A549 (cell line): Measurements from ENCODE around the gene ABLIM3.

Experiments
- EP300 ChIP-seq, 2 experiments: fragments of >200 bp; sonication (Bioruptor Twin); formaldehyde crosslinking; IDR thresholded peaks; 2 replicates in 1 of 2; 3 replicates in 1 of 2; pipeline ENCODE4 v1.6.1; 2016 to 2017
- ESRRA ChIP-seq: fragments of 150-350 bp; IDR thresholded peaks from 2 replicates; pipeline ENCODE4 v1.6.1; 2014; ENCODE audit warnings: mild to moderate bottlenecking, low read length, borderline replicate concordance
- HMGXB4 ChIP-seq: fragments of 250-450 bp; sonication (Bioruptor Pico); IDR thresholded peaks from 2 replicates; pipeline ENCODE4 v1.5.0; 2021; ENCODE audit warnings: mild to moderate bottlenecking, moderate library complexity, borderline replicate concordance
- HOXA7 ChIP-seq: fragments of 250-450 bp; sonication (Bioruptor Pico); IDR thresholded peaks from 2 replicates; pipeline ENCODE4 v1.5.0; 2020; ENCODE audit warnings: mild to moderate bottlenecking, moderate library complexity
- KDM5A ChIP-seq: fragments of 200-600 bp; sonication (generic); IDR thresholded peaks from 2 replicates; pipeline ENCODE4 v1.6.1; 2016; ENCODE audit warnings: antibody characterized with exemption, mild to moderate bottlenecking
- MAX ChIP-seq: IDR thresholded peaks from 2 replicates; pipeline ENCODE4 v1.6.1; 2012
- MAZ ChIP-seq: fragments of 150-350 bp; IDR thresholded peaks from 2 replicates; pipeline ENCODE4 v1.6.1; 2014; ENCODE audit warnings: antibody characterized with exemption, low read depth, low read length, borderline replicate concordance
- MYC ChIP-seq: IDR thresholded peaks from 2 replicates; pipeline ENCODE4 v1.6.1; 2012; ENCODE audit warnings: mild to moderate bottlenecking, inconsistent platforms, low read length, improper control_type of control experiment, borderline replicate concordance
- POLR2A ChIP-seq: IDR thresholded peaks from 2 replicates; pipeline ENCODE4 v1.6.1; 2012; ENCODE audit warnings: mild to moderate bottlenecking, low read length
- RCOR1 ChIP-seq: fragments of 150-350 bp; IDR thresholded peaks from 2 replicates; pipeline ENCODE4 v1.6.1; 2014; ENCODE audit warnings: antibody characterized with exemption, low read length, low read depth
- REST ChIP-seq: fragments of 200-600 bp; sonication (generic); IDR thresholded peaks from 2 replicates; pipeline ENCODE4 v1.6.1; 2016; ENCODE audit warnings: antibody characterized with exemption, mild to moderate bottlenecking, moderate library complexity
- SMC3 ChIP-seq: fragments of >200 bp; sonication (Bioruptor Twin); formaldehyde crosslinking; IDR thresholded peaks from 3 replicates; pipeline ENCODE4 v1.6.1; 2018; ENCODE audit warnings: inconsistent platforms
- TF ChIP-seq, protein P1 (sequence below): fragments of >200 bp; sonication (Bioruptor Twin); formaldehyde crosslinking; IDR thresholded peaks from 3 replicates; pipeline ENCODE4 v1.5.1; 2016
- TF ChIP-seq, protein P2 (sequence below): fragments of 150-350 bp; IDR thresholded peaks from 2 replicates; pipeline ENCODE4 v1.6.1; 2014; ENCODE audit warnings: low read depth, mild to moderate bottlenecking, low read length

- TF ChIP-seq, protein P1, sequence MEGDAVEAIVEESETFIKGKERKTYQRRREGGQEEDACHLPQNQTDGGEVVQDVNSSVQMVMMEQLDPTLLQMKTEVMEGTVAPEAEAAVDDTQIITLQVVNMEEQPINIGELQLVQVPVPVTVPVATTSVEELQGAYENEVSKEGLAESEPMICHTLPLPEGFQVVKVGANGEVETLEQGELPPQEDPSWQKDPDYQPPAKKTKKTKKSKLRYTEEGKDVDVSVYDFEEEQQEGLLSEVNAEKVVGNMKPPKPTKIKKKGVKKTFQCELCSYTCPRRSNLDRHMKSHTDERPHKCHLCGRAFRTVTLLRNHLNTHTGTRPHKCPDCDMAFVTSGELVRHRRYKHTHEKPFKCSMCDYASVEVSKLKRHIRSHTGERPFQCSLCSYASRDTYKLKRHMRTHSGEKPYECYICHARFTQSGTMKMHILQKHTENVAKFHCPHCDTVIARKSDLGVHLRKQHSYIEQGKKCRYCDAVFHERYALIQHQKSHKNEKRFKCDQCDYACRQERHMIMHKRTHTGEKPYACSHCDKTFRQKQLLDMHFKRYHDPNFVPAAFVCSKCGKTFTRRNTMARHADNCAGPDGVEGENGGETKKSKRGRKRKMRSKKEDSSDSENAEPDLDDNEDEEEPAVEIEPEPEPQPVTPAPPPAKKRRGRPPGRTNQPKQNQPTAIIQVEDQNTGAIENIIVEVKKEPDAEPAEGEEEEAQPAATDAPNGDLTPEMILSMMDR = no peak
- TF ChIP-seq HOXA7 (CRISPR knock-in tag) (no peak), ESRRA (no peak), RCOR1 (no peak), POLR2A (no peak), MAZ (no peak), SMC3 (no peak), HMGXB4 (CRISPR knock-in tag) (no peak), MAX (no peak), KDM5A (no peak), MYC (no peak), EP300 (IDR thresholded peaks at IDR 0.05) (no peak), REST (no peak)
- TF ChIP-seq, protein P2, sequence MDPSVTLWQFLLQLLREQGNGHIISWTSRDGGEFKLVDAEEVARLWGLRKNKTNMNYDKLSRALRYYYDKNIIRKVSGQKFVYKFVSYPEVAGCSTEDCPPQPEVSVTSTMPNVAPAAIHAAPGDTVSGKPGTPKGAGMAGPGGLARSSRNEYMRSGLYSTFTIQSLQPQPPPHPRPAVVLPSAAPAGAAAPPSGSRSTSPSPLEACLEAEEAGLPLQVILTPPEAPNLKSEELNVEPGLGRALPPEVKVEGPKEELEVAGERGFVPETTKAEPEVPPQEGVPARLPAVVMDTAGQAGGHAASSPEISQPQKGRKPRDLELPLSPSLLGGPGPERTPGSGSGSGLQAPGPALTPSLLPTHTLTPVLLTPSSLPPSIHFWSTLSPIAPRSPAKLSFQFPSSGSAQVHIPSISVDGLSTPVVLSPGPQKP = no peak
Measured at GRCh38 chr5:149143470-149143869, 2.2 kb downstream of the ABLIM3 start.
